A549 (cell line): ENCODE results near the gene PPIL4.

Experiments used
- CTCF ChIP-seq: fragments of >200 bp; sonication (Bioruptor Twin); formaldehyde crosslinking; IDR thresholded peaks from 3 replicates; pipeline ENCODE4 v1.5.1; 2016
- HDAC2 ChIP-seq: fragments of 200-600 bp; sonication (generic); IDR thresholded peaks from 2 replicates; pipeline ENCODE4 v1.6.1; 2016
- JUN ChIP-seq, 2 experiments: fragments of >200 bp; sonication (Bioruptor Twin); formaldehyde crosslinking; IDR thresholded peaks; 2 replicates in 1 of 2; 3 replicates in 1 of 2; pipeline ENCODE4 v1.6.1; 2016 to 2017
- MAZ ChIP-seq: fragments of 150-350 bp; IDR thresholded peaks from 2 replicates; pipeline ENCODE4 v1.6.1; 2014; ENCODE audit warnings: antibody characterized with exemption, low read depth, low read length, borderline replicate concordance
- POLR2A ChIP-seq: IDR thresholded peaks from 2 replicates; pipeline ENCODE4 v1.6.1; 2012; ENCODE audit warnings: mild to moderate bottlenecking, low read length
- POLR2AphosphoS2 ChIP-seq: conservative IDR thresholded peaks from 2 replicates; pipeline ENCODE4 v1.6.1; 2012; ENCODE audit warnings: low read length, improper control_type of control experiment, inconsistent platforms
- TP53 ChIP-seq: fragments of 250-450 bp; sonication (Bioruptor Pico); IDR thresholded peaks from 2 replicates; pipeline ENCODE4 v1.5.0; 2021; ENCODE audit warnings: mild to moderate bottlenecking, moderate library complexity

GRCh38 chr6:149499066-149499465, 46.8 kb downstream of the PPIL4 start:
- no peak for TF ChIP-seq POLR2AphosphoS2
- TF ChIP-seq CTCF = no peak
- TF ChIP-seq HDAC2 = no peak
- TF ChIP-seq POLR2A = no peak
- TF ChIP-seq JUN (IDR thresholded peaks at IDR 0.05) = no peak
- TF ChIP-seq MAZ = no peak
- no peak for TF ChIP-seq TP53 (CRISPR knock-in tag)
